ENCODE data around the gene S100A7A.
"Not testable (repeated sequence)": the region's sequence is repeated elsewhere in the genome, so short reads cannot be mapped to it uniquely, and the experiment has no call there.

The S100A7A gene

GRCh38 chr1:153395776-153396175, 20.5 kb upstream of the S100A7A start:
- DNase-seq, result no peak

DNA sequence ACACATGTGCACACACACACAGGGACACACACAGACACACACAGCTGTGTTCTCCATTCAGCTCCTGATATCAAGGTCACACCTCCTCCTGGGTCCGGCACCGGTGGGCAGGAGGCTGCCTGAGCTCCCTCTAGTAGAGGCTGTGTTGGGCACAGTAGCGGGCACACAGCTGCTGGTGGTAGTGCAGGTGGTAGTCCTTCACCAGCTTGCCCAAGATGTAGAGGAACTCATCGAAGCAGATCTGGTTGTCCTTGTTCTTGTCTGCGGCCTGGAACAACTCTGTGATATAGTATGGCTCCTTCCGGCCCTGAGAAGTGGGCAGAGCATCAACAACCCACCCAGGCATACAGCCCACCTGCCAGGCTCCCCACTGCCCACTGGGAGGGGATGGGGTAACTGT, 19.9 kb upstream of the S100A7A start:
- no peak for DNase-seq

GRCh38 chr1:153397051-153397923, 19.0 kb upstream of the S100A7A start:
- no peak for DNase-seq

- DNase-seq, result no peak
These were observed 18.2 kb upstream of the S100A7A start for GRCh38 chr1:153397924-153398651.

DNA sequence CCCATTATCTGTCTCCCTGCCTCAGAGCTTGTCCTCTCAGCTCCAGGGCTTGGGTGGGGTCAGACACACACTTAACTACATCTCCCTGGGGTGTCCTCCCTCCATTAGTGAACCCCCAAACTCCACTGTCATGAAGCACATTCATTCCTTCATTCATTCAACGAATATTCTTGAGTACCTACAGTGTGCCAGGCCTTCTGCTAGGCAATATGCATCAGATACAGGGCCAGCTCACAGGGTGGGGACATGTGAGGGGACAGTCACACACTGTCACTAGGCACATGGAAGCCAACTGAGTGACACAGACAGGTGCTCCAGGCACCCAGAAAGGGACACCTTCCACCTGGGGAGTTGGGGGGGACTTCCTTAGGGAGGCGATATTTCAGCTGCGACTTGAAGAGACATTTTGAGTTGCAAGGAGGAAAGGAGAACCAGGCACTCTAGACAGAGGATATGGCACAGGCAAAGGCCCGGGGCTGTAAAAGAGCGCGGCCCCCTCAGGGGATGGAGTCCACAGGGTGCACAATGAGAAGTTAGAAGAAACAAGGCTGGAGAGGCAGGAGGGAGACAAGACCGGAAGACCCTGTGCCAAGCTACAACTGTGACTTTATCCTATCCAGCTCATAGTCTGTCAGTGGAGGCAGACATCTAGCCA, 16.8 kb upstream of the S100A7A start:
- no peak for DNase-seq

GRCh38 chr1:153400244-153400643, 16.1 kb upstream of the S100A7A start:
- DNase-seq, result no peak

DNA sequence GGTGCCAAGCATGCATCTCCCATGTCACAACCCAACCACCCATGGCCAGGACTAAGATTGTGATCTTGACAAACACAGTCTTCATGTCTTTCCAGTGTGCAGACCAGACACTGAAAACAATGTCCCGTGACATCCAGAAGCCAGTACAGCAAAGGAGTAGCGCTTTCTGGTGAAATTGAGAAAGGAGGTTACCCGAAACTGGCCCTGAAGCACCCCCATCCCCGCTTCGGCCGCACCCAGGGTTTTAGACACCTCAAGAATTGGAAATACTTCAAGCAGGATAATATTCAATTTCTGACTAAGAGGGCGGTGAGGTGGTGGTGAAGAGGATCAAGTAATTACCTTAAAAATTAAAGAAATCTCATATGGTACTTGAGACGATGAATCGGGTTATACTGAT, 14.9 kb upstream of the S100A7A start:
- no peak for DNase-seq

DNA sequence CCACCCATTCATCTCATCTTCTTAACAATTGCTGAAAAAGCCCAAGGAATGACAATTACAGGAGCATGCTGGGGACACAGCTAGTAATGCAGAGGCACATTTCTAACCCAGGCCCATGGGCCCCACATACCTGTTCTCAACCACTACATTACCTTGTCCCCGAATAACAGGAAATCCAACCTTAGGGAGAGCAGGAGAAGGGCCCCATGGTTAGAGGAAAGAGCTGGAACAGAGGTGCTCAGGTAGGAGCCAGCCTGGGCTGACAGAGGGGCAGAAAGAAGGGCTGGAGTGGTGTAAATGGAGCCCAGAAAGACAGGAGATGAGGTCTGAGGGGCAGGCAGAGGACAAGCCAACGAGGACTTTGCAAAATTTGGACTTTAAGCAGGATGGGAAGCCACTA, 14.1 kb upstream of the S100A7A start:
- no peak for DNase-seq

DNA sequence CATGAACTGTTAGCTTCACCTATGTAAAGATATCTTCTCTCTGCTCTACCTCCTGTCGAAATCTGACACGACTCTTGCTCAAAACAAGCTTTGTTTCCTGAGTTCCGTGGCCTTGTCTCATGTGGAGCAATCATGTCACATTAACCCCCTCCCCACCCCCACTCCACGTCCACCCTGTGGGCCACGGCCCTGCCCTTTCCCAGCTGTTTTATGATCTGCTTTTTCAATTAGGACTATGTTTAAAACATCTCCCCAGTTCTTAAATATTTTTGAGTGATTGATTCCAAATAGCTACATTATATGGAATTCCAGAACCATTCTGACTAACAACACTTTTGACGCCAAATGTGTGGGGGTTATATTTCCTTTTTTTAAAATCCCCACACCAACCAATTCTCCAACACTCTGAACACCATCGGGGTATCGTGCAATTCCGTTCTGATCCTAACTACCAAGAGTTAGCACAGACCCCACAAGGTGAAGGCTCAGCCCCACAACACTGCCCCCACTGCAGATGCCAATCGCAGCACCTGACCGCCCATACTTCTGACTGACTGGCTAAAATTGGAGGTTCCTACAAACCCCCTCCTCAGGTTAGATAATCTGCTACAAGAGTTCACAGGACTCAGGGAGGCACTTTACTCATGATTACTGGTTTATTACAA, 12.8 kb upstream of the S100A7A start:
- DNase-seq, result no peak

DNA sequence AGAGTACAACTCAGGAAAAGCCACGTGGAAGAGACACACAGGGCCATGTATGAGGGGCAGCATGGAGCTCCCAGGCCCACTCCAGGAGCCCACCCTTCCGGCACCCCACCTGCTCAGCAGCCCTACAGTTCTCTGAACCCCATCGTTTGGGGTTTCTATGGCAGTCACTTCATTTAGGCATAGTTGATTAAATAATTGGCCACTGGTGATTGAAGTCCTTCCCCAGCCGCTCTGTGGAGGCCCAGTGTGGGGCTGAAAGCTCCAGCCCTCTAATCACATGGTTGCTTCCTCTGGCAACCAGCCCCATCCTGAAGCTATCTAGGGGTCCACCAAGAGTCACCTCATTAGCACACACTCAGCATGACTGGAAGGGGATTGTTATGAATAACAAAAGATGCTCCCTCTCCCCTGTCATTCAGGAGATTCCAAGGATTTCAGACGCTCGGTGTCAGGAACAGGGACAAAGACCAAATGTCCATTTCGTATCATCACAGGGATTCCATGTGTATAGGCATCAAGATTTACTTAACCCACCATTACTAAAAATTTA, 12.2 kb upstream of the S100A7A start:
- peak; percentile 17 for DNase-seq

- DNase-seq, result no peak
These were observed 11.6 kb upstream of the S100A7A start for GRCh38 chr1:153404768-153405167.

DNA sequence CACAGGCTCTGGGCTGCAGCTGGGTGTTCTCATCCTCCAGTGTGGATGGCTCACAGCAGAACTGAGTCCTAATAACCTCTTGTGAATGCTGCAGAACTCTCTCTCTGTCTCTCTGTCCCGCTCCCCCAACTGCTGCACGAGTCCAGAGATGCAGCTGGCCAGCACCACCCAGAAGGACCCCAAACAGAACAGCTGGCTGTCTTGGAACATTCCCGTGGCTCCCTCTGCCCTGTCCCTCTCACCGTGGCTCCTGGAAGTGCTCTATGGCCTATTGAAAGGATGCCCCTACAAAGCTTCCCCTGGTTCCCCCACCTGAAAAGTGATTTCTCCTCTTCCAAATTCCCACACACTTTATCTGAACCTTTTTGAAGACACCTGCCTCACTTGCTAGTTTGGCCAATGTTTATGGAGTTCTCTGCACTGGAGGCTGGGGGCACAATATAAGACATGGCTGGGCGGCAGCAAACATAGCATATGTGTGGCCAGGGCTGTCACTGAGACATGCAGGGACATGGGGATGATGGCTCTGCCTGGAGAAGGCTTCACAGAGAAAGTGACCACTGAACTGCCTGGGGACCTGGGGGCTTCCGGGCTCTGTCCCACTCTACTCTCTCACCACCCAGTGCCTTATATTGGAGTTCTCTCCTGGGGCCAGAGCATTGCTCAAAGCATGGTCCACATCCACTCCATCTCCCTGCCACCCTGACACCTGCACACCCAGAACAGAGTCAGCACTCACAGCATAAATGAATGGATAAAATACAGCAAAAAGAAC, 10.3 kb upstream of the S100A7A start:
- DNase-seq, result not testable (repeated sequence)

GRCh38 chr1:153407274-153407673, 9.0 kb upstream of the S100A7A start:
- not testable (repeated sequence) for DNase-seq

- DNase-seq, result not testable (repeated sequence)
These were observed 2.4 kb upstream of the S100A7A start for GRCh38 chr1:153413961-153414360.

DNA sequence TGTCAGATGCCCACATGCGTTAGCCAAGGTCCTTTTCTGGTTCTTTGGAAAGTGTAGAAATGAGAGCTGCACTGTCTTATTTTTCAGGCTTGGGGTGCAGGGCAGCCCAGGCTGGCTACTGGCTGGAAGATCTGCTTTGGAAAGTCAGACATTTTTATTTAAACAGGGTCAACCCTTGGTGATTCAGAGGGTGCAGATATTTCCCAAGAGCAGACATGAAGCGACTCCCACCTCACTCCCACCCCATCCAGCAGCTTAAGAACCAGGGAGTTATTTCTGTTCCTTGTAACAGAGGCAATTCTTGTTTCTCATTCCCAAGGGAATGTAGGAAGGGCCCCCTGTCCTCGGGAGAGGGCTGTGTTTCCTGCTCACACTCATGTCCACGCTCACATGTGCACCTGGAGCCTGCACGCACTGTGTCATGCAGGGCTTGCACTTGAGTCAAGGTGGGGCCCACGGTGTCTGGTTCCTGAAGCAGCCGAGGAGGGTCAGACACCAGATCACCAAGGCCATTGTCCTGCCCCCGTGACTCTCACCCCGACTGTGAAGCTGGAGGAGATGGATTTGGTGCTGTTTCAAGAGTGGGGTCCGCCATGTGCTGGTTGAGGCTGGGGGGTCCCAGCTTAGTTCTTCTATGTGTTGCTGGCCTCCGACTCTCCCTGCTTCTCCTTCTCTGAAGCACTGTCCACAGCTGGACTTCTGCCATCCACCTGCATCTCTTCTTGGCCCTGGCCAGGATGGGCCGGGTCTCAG, 992 bp downstream of the S100A7A start:
- DNase-seq, result no peak

- DNase-seq, result not testable (repeated sequence)
These were observed 2.6 kb downstream of the S100A7A start for GRCh38 chr1:153418758-153419435.

DNA sequence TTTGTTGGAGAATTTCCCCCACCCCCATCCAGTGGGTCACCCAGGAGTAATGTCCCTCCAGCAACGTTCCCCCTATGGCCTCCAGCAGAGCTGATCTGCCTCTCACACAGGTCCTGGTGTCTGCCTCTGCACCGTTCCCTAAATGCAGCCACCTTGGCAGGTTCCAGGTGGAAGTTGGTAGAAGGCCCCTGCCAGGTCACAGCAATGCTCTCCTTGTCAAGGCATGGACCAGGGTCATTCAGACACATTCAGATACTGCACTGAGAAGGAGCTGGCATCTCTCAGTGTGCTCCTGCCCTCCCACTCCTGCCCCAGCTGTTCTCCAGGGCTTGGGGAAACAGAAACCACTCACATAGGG, 3.1 kb downstream of the S100A7A start:
- DNase-seq, result not testable (repeated sequence)

- no peak for DNase-seq
These were observed 4.0 kb downstream of the S100A7A start for GRCh38 chr1:153420306-153420705.

- peak; percentile 93 for DNase-seq
These were observed 6.2 kb downstream of the S100A7A start for GRCh38 chr1:153422450-153423068.

- DNase-seq, result no peak
These were observed 10.5 kb downstream of the S100A7A start for GRCh38 chr1:153426809-153427208.
